ENCODE results near the gene TBC1D2. TPM values are rescaled to one million over a fixed set of nuclear protein-coding genes. Genes with fewer than 3 reads are reported as not detected.
"Not testable (repeated sequence)": the region's sequence is repeated elsewhere in the genome, so short reads cannot be mapped to it uniquely, and the experiment has no call there.

TBC1D2 gene
- total RNA-seq, 1 donor = 114 TPM

DNA sequence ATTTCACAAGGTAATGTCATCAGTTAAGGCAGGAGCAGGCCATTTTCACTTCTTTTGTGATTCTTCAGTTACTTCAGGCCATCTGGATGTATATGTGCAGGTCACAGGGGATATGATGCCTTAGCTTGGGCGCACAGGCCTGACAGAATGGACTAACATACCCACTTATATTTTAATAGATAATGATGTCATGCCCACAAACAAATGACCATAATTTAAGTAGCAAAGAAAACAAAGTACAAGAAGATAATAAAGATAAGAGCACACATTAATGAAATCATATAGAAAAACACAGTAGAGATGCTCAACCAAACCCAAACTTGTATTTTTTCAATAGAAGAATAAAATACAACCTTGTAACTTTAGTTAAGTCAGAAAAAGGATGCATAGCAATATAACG is 19.7 kb upstream of the TBC1D2 start:
- H3K4me1 ChIP-seq (ENCODE audit: insufficient read depth, low read length) = no peaks in the 10 kb centered on the region
- no peak for DNase-seq (ENCODE audit: insufficient read length, low spot score, missing footprints)
- H4K20me1 ChIP-seq (ENCODE audit: insufficient read depth, low read length) = no peaks in the 10 kb centered on the region
- H3K9me3 ChIP-seq (ENCODE audit: low read depth, low read length) = no peaks in the 10 kb centered on the region
- TF ChIP-seq, protein P1, sequence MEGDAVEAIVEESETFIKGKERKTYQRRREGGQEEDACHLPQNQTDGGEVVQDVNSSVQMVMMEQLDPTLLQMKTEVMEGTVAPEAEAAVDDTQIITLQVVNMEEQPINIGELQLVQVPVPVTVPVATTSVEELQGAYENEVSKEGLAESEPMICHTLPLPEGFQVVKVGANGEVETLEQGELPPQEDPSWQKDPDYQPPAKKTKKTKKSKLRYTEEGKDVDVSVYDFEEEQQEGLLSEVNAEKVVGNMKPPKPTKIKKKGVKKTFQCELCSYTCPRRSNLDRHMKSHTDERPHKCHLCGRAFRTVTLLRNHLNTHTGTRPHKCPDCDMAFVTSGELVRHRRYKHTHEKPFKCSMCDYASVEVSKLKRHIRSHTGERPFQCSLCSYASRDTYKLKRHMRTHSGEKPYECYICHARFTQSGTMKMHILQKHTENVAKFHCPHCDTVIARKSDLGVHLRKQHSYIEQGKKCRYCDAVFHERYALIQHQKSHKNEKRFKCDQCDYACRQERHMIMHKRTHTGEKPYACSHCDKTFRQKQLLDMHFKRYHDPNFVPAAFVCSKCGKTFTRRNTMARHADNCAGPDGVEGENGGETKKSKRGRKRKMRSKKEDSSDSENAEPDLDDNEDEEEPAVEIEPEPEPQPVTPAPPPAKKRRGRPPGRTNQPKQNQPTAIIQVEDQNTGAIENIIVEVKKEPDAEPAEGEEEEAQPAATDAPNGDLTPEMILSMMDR (IDR thresholded peaks at IDR 0.05; ENCODE audit: extremely low read depth, low read depth, low read length) = no peak
- H3K36me3 ChIP-seq (ENCODE audit: insufficient read depth, low read length) = no peaks in the 10 kb centered on the region
- H3K4me2 ChIP-seq (ENCODE audit: insufficient read depth, low read length) = no peak overlapping the region
- H3K4me3 ChIP-seq (ENCODE audit: insufficient read depth, low read length) = no peak overlapping the region
- no peak overlapping the region for H2AFZ ChIP-seq (ENCODE audit: low read length)
- H3K27me3 ChIP-seq (ENCODE audit: insufficient read depth, low read length) = peaks cover 51% of the 10 kb centered on the region
- no peaks in the 10 kb centered on the region for H3K79me2 ChIP-seq (ENCODE audit: insufficient read depth, low read length)
- H3K27ac ChIP-seq (ENCODE audit: low read depth, low read length) = no peak overlapping the region

DNA sequence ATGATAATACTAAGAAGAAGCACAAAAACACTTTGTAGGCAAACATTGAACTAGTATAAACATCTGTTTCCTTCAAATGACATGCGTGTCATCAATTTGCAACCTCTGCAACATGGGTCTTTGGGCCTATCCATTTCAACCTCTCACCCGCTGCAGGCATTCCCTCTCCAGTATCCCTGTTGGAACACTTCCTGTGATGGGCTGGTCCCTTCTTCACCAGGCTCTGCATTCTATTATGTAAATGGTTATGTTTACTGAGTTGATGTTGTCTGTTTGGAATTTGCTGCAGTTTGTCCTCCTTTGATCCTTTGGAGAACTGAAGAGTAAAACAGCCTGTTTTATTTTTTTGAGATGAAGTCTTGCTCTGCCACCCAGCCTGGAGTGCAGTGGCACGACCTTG is 16.6 kb upstream of the TBC1D2 start:
- Histone ChIP-seq H3K79me2 (ENCODE audit: insufficient read depth, low read length) (no peaks in the 10 kb centered on the region), H2AFZ (ENCODE audit: low read length) (no peak overlapping the region), H4K20me1 (ENCODE audit: insufficient read depth, low read length) (no peaks in the 10 kb centered on the region), H3K4me1 (ENCODE audit: insufficient read depth, low read length) (no peaks in the 10 kb centered on the region), H3K27me3 (ENCODE audit: insufficient read depth, low read length) (peaks cover 26% of the 10 kb centered on the region), H3K4me3 (ENCODE audit: insufficient read depth, low read length) (no peak overlapping the region), H3K27ac (ENCODE audit: low read depth, low read length) (no peak overlapping the region), H3K36me3 (ENCODE audit: insufficient read depth, low read length) (no peaks in the 10 kb centered on the region), H3K4me2 (ENCODE audit: insufficient read depth, low read length) (no peak overlapping the region), H3K9me3 (ENCODE audit: low read depth, low read length) (no peaks in the 10 kb centered on the region)
- TF ChIP-seq, protein P1 (IDR thresholded peaks at IDR 0.05; ENCODE audit: extremely low read depth, low read depth, low read length) = no peak
- DNase-seq (ENCODE audit: insufficient read length, low spot score, missing footprints) = no peak

DNA sequence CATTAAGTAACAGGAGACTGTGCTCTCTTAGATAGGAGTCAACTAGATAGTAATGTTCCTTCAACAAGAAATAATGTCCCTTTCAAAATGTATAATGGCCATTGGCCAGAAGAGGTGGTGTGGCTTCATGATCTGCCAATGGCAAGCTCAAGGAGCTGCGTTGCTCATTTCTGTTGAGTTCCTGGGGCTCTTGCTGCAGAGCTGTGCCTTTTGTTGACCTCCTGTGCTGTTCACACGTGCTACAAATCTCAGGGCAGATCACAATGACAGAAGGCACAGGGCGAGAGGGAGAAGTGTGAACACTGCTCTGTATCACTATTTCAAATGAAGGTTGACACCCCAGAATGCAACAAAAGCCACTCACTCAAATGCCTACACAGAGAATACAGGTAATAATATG is 16.0 kb upstream of the TBC1D2 start:
- DNase-seq (ENCODE audit: insufficient read length, low spot score, missing footprints) = no peak
- no peaks in the 10 kb centered on the region for H4K20me1 ChIP-seq (ENCODE audit: insufficient read depth, low read length)
- no peaks in the 10 kb centered on the region for H3K79me2 ChIP-seq (ENCODE audit: insufficient read depth, low read length)
- peaks cover 24% of the 10 kb centered on the region for H3K27me3 ChIP-seq (ENCODE audit: insufficient read depth, low read length)
- TF ChIP-seq, protein P1 (IDR thresholded peaks at IDR 0.05; ENCODE audit: extremely low read depth, low read depth, low read length) = no peak
- no peak overlapping the region for H3K27ac ChIP-seq (ENCODE audit: low read depth, low read length)
- no peak overlapping the region for H2AFZ ChIP-seq (ENCODE audit: low read length)
- no peak overlapping the region for H3K4me3 ChIP-seq (ENCODE audit: insufficient read depth, low read length)
- no peaks in the 10 kb centered on the region for H3K9me3 ChIP-seq (ENCODE audit: low read depth, low read length)
- H3K4me1 ChIP-seq (ENCODE audit: insufficient read depth, low read length) = no peaks in the 10 kb centered on the region
- no peaks in the 10 kb centered on the region for H3K36me3 ChIP-seq (ENCODE audit: insufficient read depth, low read length)
- no peak overlapping the region for H3K4me2 ChIP-seq (ENCODE audit: insufficient read depth, low read length)

DNA sequence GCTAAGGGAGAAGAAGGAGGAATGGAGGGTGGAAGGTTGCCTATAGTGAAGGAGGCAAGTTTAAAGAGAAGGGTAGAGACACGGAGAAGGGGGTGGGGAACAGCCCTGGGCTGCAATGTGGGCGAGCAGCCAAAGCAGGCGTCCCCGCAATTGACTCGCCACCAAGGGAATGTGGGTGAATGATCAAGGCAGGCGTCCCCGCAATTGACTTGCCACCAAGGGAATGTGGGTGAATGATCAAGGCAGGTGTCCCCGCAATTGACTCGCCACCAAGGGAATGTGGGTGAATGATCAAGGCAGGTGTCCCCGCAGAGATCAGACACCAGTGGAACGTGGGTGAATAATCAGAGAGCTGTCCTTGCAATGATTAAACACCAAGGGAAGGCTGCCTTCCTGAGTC is 14.8 kb upstream of the TBC1D2 start:
- H3K4me1 ChIP-seq (ENCODE audit: insufficient read depth, low read length); H2AFZ ChIP-seq (ENCODE audit: low read length); DNase-seq (ENCODE audit: insufficient read length, low spot score, missing footprints); H3K4me2 ChIP-seq (ENCODE audit: insufficient read depth, low read length); H4K20me1 ChIP-seq (ENCODE audit: insufficient read depth, low read length); H3K36me3 ChIP-seq (ENCODE audit: insufficient read depth, low read length); H3K27ac ChIP-seq (ENCODE audit: low read depth, low read length); H3K9me3 ChIP-seq (ENCODE audit: low read depth, low read length); H3K4me3 ChIP-seq (ENCODE audit: insufficient read depth, low read length); H3K79me2 ChIP-seq (ENCODE audit: insufficient read depth, low read length): not testable (repeated sequence)
- peaks cover 17% of the 10 kb centered on the region for H3K27me3 ChIP-seq (ENCODE audit: insufficient read depth, low read length)

DNA sequence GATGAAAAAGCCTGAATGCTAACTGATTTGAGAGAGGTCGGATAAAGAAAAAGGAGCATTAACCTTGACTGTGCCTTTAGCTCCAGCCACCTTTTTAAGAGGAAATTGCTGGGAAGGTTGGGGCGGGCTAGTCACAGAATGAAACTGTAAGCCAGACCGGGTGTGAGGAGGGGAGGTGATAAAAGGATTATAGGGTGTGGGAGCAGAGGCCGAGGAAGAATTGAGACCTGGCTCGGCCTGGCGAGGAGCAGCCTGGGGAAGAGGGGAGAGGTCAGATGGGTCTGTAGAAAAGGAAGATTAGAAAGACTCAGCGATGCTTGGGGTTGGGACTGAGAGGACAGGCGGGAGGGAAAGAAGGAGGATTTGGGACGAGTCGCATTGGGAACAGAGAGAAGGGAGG is 14.2 kb upstream of the TBC1D2 start:
- H3K36me3 ChIP-seq (ENCODE audit: insufficient read depth, low read length); H3K4me2 ChIP-seq (ENCODE audit: insufficient read depth, low read length): not testable (repeated sequence)

DNA sequence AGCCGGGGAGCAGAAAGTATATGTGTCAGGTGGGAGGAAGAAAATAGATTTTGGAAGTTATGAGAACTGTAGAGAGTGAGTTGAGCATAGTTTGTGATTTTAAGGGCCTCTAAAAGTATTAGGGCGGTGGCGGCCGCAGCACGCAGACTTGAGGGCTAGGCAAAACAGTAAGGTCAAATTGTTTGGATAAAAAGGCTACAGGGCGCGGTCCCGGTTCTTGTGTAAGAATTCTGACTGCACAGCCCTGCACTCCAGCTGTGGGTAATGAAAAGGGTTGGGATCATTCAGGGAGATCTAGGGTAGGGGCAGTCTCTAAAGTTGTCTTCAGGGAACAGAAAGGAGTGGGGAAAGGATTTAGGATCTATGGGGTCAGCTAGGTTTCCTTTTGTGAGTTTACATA is 12.1 kb upstream of the TBC1D2 start:
- not testable (repeated sequence) for H3K27me3 ChIP-seq (ENCODE audit: insufficient read depth, low read length); H3K9me3 ChIP-seq (ENCODE audit: low read depth, low read length); H3K79me2 ChIP-seq (ENCODE audit: insufficient read depth, low read length); DNase-seq (ENCODE audit: insufficient read length, low spot score, missing footprints); H3K36me3 ChIP-seq (ENCODE audit: insufficient read depth, low read length); H2AFZ ChIP-seq (ENCODE audit: low read length); H3K4me3 ChIP-seq (ENCODE audit: insufficient read depth, low read length); H3K27ac ChIP-seq (ENCODE audit: low read depth, low read length); H4K20me1 ChIP-seq (ENCODE audit: insufficient read depth, low read length); H3K4me2 ChIP-seq (ENCODE audit: insufficient read depth, low read length); H3K4me1 ChIP-seq (ENCODE audit: insufficient read depth, low read length)

More for the DNA sequence above, 14.2 kb upstream of the TBC1D2 start:
- H2AFZ ChIP-seq (ENCODE audit: low read length); H3K4me1 ChIP-seq (ENCODE audit: insufficient read depth, low read length); H3K27ac ChIP-seq (ENCODE audit: low read depth, low read length); H3K9me3 ChIP-seq (ENCODE audit: low read depth, low read length); H3K4me3 ChIP-seq (ENCODE audit: insufficient read depth, low read length); H3K79me2 ChIP-seq (ENCODE audit: insufficient read depth, low read length); H4K20me1 ChIP-seq (ENCODE audit: insufficient read depth, low read length); DNase-seq (ENCODE audit: insufficient read length, low spot score, missing footprints): not testable (repeated sequence)
- peaks cover 15% of the 10 kb centered on the region for H3K27me3 ChIP-seq (ENCODE audit: insufficient read depth, low read length)

Measured in osteoblast (primary cell).